Panc1 (cell line): ENCODE results near the gene PLOD3. TPM values are rescaled to one million over a fixed set of nuclear protein-coding genes. Genes with fewer than 3 reads are reported as not detected.

Source experiments
- ATAC-seq: fragments of 200-7000 bp; cut with Tn5 transposase; 2 replicates; pipeline ENCODE4 v1.9.1; 2020; ENCODE audit warnings: mild to moderate bottlenecking, moderate library complexity
- BruUV-seq: library from RNA; stranded (reverse); fragments of 400-500 nt; replicated peaks from 2 replicates; lab custom pipeline; 2021; lab: Mats Ljungman, UMichigan
- CTCF ChIA-PET: fragments of 300-600 bp; sonication (Branson Sonifier 250); formaldehyde crosslinking; loops from one replicate; lab custom pipeline; 2022; ENCODE audit warnings: antibody characterized with exemption; lab: Charles Lee
- POLR2A ChIA-PET: fragments of 300-600 bp; sonication (Branson Sonifier 250); formaldehyde crosslinking; loops from one replicate; lab custom pipeline; 2022; ENCODE audit warnings: antibody characterized with exemption; lab: Charles Lee
- DNase-seq: peaks from one replicate; pipeline ENCODE4 v3.0.0-alpha.2; 2010; ENCODE audit warnings: low read depth, low spot score
- H3K27ac ChIP-seq: 2 replicates; pipeline ENCODE4 v1.5.1; 2011; ENCODE audit warnings: mild to moderate bottlenecking, low read length, inconsistent platforms
- H3K27me3 ChIP-seq: fragments of 200-500 bp; sonication (Bioruptor generic); 2 replicates; pipeline ENCODE4 v1.6.0; 2014; ENCODE audit warnings: low read length, inconsistent platforms; ENCODE audit not compliant: control insufficient read depth, insufficient read depth
- H3K36me3 ChIP-seq: fragments of 200-500 bp; sonication (Bioruptor generic); 2 replicates; pipeline ENCODE4 v1.5.1; 2014; ENCODE audit warnings: inconsistent platforms, mild to moderate bottlenecking, low read length, moderate library complexity; ENCODE audit not compliant: control insufficient read depth, insufficient read depth
- H3K4me1 ChIP-seq: 2 replicates; pipeline ENCODE4 v1.5.1; 2011; ENCODE audit warnings: inconsistent platforms, mild to moderate bottlenecking, low read length, moderate library complexity; ENCODE audit not compliant: control insufficient read depth, insufficient read depth
- H3K4me3 ChIP-seq, 2 experiments: 2 replicates each; pipeline ENCODE4 v1.5.1; 2011 to 2012; ENCODE audit warnings: low read depth in 2 of 2, low read length in 2 of 2, mild to moderate bottlenecking in 2 of 2, inconsistent platforms in 1 of 2, moderate library complexity in 1 of 2
- H3K9me3 ChIP-seq: fragments of 200-500 bp; sonication (Bioruptor generic); 2 replicates; pipeline ENCODE4 v1.5.1; 2014; ENCODE audit warnings: low read depth, mild to moderate bottlenecking, inconsistent platforms, low read length, moderate library complexity; ENCODE audit not compliant: control insufficient read depth, insufficient read depth
- POLR2AphosphoS5 ChIP-seq: IDR thresholded peaks from 2 replicates; pipeline ENCODE4 v1.6.1; 2012; ENCODE audit warnings: mild to moderate bottlenecking, low read depth, low read length, moderate library complexity
- SIN3A ChIP-seq: IDR thresholded peaks from 2 replicates; pipeline ENCODE4 v1.6.1; 2012; ENCODE audit warnings: low read depth, mild to moderate bottlenecking, low read length, moderate library complexity, borderline replicate concordance; ENCODE audit not compliant: insufficient read depth
- TCF7L2 ChIP-seq: IDR thresholded peaks from 2 replicates; pipeline ENCODE4 v1.6.1; 2011; ENCODE audit warnings: mild to moderate bottlenecking, low read depth, low read length, inconsistent platforms
- in situ Hi-C: cut with HindIII; loops from 2 replicates; pipeline ENCODE4 v1.10.0; 2016; ENCODE audit warnings: low sequenced_read_pairs, low pct_unique_long_range_greater_than_20kb
- intact Hi-C: fragments of 100-400 bp; cut with micrococcal nuclease; formaldehyde crosslinking; loops from one replicate; pipeline ENCODE4 v1.10.0; 2022; ENCODE audit not compliant: unreplicated experiment
- total RNA-seq: library from RNA; stranded (reverse); gene quantifications from one replicate; pipeline ENCODE4 v1.2.1, GENCODE V29; 2021; ENCODE audit not compliant: unreplicated experiment
- TF ChIP-seq, protein P1 (sequence below): fragments of 450-650 bp; IDR thresholded peaks from 2 replicates; pipeline ENCODE4 v1.5.1; 2017; ENCODE audit warnings: mild to moderate bottlenecking
- TF ChIP-seq, protein P2 (sequence below), 2 experiments: IDR thresholded peaks; 2 replicates each; pipeline ENCODE4 v1.6.1; 2011 to 2012; ENCODE audit warnings: low read depth in 2 of 2, control low read depth in 1 of 2, low read length in 1 of 2, mild to moderate bottlenecking in 1 of 2, moderate library complexity in 1 of 2; ENCODE audit not compliant: insufficient read depth in 1 of 2

Gene PLOD3
- total RNA-seq, 1 experiment from 2014 or later, result 93.0 TPM

DNA sequence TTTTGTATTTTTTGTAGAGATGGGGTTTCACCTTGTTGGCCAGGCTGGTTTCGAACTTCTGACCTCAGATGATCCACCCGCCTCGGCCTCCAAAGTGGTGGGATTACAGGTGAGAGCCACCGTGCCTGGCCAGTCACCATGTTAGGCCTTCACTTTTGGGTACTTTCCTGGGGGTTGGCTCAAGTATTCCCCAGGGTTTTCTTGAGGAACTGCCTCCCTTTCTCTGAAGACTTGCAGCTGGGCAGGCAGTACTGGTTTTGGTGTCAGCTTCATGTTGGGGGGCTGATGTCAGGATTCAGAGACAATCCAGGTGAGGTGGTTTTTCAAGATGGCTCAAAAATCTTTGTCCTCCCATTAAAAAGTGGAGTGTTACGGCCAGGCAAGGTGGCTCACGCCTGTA lies 8.3 kb upstream of the PLOD3 start:
- POLR2A ChIA-PET, result no interaction called here

DNA sequence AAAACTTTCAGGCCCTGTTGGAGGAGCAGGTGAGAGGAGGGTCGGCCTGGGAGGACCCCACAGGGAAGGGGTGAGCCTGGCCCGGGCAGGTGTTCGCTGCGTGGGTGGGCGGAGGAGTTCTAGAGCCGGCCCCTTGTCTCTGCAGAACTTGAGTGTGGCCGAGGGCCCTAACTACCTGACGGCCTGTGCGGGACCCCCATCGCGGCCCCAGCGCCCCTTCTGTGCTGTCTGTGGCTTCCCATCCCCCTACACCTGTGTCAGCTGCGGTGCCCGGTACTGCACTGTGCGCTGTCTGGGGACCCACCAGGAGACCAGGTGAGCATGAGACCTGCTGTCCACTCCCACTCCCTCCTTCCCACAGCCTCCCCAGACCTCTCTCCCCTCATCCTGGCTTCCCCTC lies 6.1 kb upstream of the PLOD3 start:
- H3K4me1 ChIP-seq, result peaks cover 6% of the 10 kb centered on the region
- no peaks in the 10 kb centered on the region for H3K27me3 ChIP-seq
- no peak for ATAC-seq
- no peak for DNase-seq
- H3K9me3 ChIP-seq, result no peaks in the 10 kb centered on the region
- CTCF ChIA-PET, result no interaction called here
- H3K36me3 ChIP-seq, result no peaks in the 10 kb centered on the region; the same call in 1 of the 2 replicates
- POLR2A ChIA-PET, result no interaction called here
- in situ Hi-C loops (no loop called here), intact Hi-C loops (no loop called here)
- TF ChIP-seq POLR2AphosphoS5, result no peak
- TF ChIP-seq, protein P1, sequence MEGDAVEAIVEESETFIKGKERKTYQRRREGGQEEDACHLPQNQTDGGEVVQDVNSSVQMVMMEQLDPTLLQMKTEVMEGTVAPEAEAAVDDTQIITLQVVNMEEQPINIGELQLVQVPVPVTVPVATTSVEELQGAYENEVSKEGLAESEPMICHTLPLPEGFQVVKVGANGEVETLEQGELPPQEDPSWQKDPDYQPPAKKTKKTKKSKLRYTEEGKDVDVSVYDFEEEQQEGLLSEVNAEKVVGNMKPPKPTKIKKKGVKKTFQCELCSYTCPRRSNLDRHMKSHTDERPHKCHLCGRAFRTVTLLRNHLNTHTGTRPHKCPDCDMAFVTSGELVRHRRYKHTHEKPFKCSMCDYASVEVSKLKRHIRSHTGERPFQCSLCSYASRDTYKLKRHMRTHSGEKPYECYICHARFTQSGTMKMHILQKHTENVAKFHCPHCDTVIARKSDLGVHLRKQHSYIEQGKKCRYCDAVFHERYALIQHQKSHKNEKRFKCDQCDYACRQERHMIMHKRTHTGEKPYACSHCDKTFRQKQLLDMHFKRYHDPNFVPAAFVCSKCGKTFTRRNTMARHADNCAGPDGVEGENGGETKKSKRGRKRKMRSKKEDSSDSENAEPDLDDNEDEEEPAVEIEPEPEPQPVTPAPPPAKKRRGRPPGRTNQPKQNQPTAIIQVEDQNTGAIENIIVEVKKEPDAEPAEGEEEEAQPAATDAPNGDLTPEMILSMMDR, result no peak
- no peak for TF ChIP-seq SIN3A
- TF ChIP-seq, protein P2, sequence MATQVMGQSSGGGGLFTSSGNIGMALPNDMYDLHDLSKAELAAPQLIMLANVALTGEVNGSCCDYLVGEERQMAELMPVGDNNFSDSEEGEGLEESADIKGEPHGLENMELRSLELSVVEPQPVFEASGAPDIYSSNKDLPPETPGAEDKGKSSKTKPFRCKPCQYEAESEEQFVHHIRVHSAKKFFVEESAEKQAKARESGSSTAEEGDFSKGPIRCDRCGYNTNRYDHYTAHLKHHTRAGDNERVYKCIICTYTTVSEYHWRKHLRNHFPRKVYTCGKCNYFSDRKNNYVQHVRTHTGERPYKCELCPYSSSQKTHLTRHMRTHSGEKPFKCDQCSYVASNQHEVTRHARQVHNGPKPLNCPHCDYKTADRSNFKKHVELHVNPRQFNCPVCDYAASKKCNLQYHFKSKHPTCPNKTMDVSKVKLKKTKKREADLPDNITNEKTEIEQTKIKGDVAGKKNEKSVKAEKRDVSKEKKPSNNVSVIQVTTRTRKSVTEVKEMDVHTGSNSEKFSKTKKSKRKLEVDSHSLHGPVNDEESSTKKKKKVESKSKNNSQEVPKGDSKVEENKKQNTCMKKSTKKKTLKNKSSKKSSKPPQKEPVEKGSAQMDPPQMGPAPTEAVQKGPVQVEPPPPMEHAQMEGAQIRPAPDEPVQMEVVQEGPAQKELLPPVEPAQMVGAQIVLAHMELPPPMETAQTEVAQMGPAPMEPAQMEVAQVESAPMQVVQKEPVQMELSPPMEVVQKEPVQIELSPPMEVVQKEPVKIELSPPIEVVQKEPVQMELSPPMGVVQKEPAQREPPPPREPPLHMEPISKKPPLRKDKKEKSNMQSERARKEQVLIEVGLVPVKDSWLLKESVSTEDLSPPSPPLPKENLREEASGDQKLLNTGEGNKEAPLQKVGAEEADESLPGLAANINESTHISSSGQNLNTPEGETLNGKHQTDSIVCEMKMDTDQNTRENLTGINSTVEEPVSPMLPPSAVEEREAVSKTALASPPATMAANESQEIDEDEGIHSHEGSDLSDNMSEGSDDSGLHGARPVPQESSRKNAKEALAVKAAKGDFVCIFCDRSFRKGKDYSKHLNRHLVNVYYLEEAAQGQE (IDR thresholded peaks at IDR 0.05; ENCODE audit: insufficient read depth in 1 of 2, low read depth in 2 of 2, low read length in 1 of 2), result no peak
- no peak for TF ChIP-seq TCF7L2
- H3K4me3 ChIP-seq, result no peak overlapping the region
- no TSS peak for BruUV-seq
- H3K27ac ChIP-seq, result no peak overlapping the region

More for the DNA sequence above, 8.3 kb upstream of the PLOD3 start:
- no peaks in the 10 kb centered on the region for H3K9me3 ChIP-seq
- CTCF ChIA-PET, result no interaction called here
- intact Hi-C loops (no loop called here), in situ Hi-C loops (no loop called here)
- H3K4me3 ChIP-seq, result no peak overlapping the region
- H3K27me3 ChIP-seq, result no peaks in the 10 kb centered on the region
- H3K27ac ChIP-seq, result no peak overlapping the region
- H3K4me1 ChIP-seq, result no peaks in the 10 kb centered on the region
- DNase-seq (no peak), ATAC-seq (no peak)
- no TSS peak for BruUV-seq
- TF ChIP-seq POLR2AphosphoS5, result no peak
- TF ChIP-seq, protein P1, result no peak
- no peak for TF ChIP-seq SIN3A
- TF ChIP-seq, protein P2 (IDR thresholded peaks at IDR 0.05; ENCODE audit: insufficient read depth in 1 of 2, low read depth in 2 of 2, low read length in 1 of 2), result no peak
- no peak for TF ChIP-seq TCF7L2
- no peaks in the 10 kb centered on the region for H3K36me3 ChIP-seq
